RWPE2 (cell line): ENCODE measurements around the gene ALPI.

Source experiments
- ATAC-seq: fragments of 200-7000 bp; cut with Tn5 transposase; 3 replicates; pipeline ENCODE4 v1.9.1; 2021; ENCODE audit warnings: low read depth
- DNase-seq: peaks from one replicate; pipeline ENCODE4 v3.0.0-alpha.2; 2020; ENCODE audit warnings: low spot score
- H3K27ac ChIP-seq: fragments of 450-650 bp; 2 replicates; pipeline ENCODE4 v1.5.1; 2017; ENCODE audit warnings: mild to moderate bottlenecking; ENCODE audit not compliant: poor library complexity, severe bottlenecking
- H3K27me3 ChIP-seq: fragments of 250-450 bp; sonication (Bioruptor Pico); 2 replicates; pipeline ENCODE4 v1.5.1; 2021; ENCODE audit warnings: mild to moderate bottlenecking, moderate library complexity; ENCODE audit not compliant: insufficient read depth, poor library complexity, severe bottlenecking
- H3K36me3 ChIP-seq: fragments of 250-450 bp; sonication (Bioruptor Pico); 2 replicates; pipeline ENCODE4 v1.5.1; 2020; ENCODE audit warnings: low read depth, mild to moderate bottlenecking, moderate library complexity
- H3K4me1 ChIP-seq: fragments of 250-450 bp; sonication (Bioruptor Pico); 2 replicates; pipeline ENCODE4 v1.5.1; 2021; ENCODE audit warnings: mild to moderate bottlenecking, moderate library complexity; ENCODE audit not compliant: insufficient read depth, poor library complexity, severe bottlenecking
- H3K4me3 ChIP-seq: fragments of 250-450 bp; sonication (Bioruptor Pico); 2 replicates; pipeline ENCODE4 v1.5.1; 2021; ENCODE audit warnings: mild to moderate bottlenecking, moderate library complexity; ENCODE audit not compliant: severe bottlenecking
- H3K9me3 ChIP-seq: fragments of 250-450 bp; sonication (Bioruptor Pico); 2 replicates; pipeline ENCODE4 v1.5.1; 2021; ENCODE audit warnings: mild to moderate bottlenecking, moderate library complexity; ENCODE audit not compliant: severe bottlenecking
- CTCF ChIP-seq: fragments of 450-650 bp; IDR thresholded peaks from one replicate; pipeline ENCODE4 v1.5.1; 2017; ENCODE audit warnings: mild to moderate bottlenecking, moderate library complexity; ENCODE audit not compliant: poor library complexity, severe bottlenecking

ALPI gene

GRCh38 chr2:232485348-232485756, 29.4 kb downstream of the ALPI start:
- no peak overlapping the region for H3K4me3 ChIP-seq
- peaks cover 51% of the 10 kb centered on the region for H3K27me3 ChIP-seq
- H3K36me3 ChIP-seq = no peaks in the 10 kb centered on the region
- no peaks in the 10 kb centered on the region for H3K9me3 ChIP-seq
- no peaks in the 10 kb centered on the region for H3K4me1 ChIP-seq
- DNase-seq = peak; percentile 25
- ATAC-seq = 0 out of 3 replicates have a peak, but pooled peaks have one; percentile 5
- H3K27ac ChIP-seq = no peak overlapping the region
- TF ChIP-seq CTCF = no peak

- no peak overlapping the region for H3K27ac ChIP-seq
- H3K36me3 ChIP-seq = no peaks in the 10 kb centered on the region
- no peaks in the 10 kb centered on the region for H3K4me1 ChIP-seq
- H3K9me3 ChIP-seq = no peaks in the 10 kb centered on the region
- peaks cover 51% of the 10 kb centered on the region for H3K27me3 ChIP-seq
- DNase-seq (no peak), ATAC-seq (peak; percentile 20; the same call in 1 of the 3 replicates)
- H3K4me3 ChIP-seq = no peak overlapping the region
- TF ChIP-seq CTCF = no peak
Measured at GRCh38 chr2:232485757-232486557, 30.0 kb downstream of the ALPI start.

- ATAC-seq (no peak), DNase-seq (peak; percentile 27)
- Histone ChIP-seq H3K27ac (no peak overlapping the region), H3K27me3 (peaks cover 51% of the 10 kb centered on the region), H3K4me1 (no peaks in the 10 kb centered on the region), H3K9me3 (no peaks in the 10 kb centered on the region), H3K36me3 (no peaks in the 10 kb centered on the region), H3K4me3 (no peak overlapping the region)
- no peak for TF ChIP-seq CTCF
Measured at GRCh38 chr2:232486558-232487384, 30.8 kb downstream of the ALPI start.

- DNase-seq = peak; percentile 33
- H3K9me3 ChIP-seq = no peaks in the 10 kb centered on the region
- TF ChIP-seq CTCF = no peak
- no peaks in the 10 kb centered on the region for H3K4me1 ChIP-seq
- H3K27me3 ChIP-seq = peaks cover 51% of the 10 kb centered on the region
- H3K4me3 ChIP-seq = no peak within 1 kb of the TSS
- no peak within 1 kb of the TSS for H3K27ac ChIP-seq
- ATAC-seq = no peak
- no peaks in the 10 kb centered on the region for H3K36me3 ChIP-seq
Measured at GRCh38 chr2:232487385-232488096, 31.6 kb downstream of the ALPI start, which contains the start of gene ECEL1. ECEL1 (minus strand) TSS chr2:232487834; CDS start chr2:232486653, 1,181 bp downstream.
